GM19043 (cell line): Measurements from ENCODE around the gene HIRA.

Experiments
- ATAC-seq: cut with Tn5 transposase; IDR thresholded peaks from one replicate; pipeline ENCODE4 v1.9.1; 2021; ENCODE audit warnings: low read depth; ENCODE audit not compliant: unreplicated experiment

Gene HIRA

GRCh38 chr22:19290400-19291217 lies 140.9 kb downstream of the HIRA start:
- no peak for ATAC-seq

- no peak for ATAC-seq
Measured at GRCh38 chr22:19289475-19290161, 141.9 kb downstream of the HIRA start.

GRCh38 chr22:19287889-19288288 lies 143.6 kb downstream of the HIRA start:
- ATAC-seq, result no peak

- ATAC-seq, result no peak
Measured at GRCh38 chr22:19287076-19287707, 144.3 kb downstream of the HIRA start.

- no peak for ATAC-seq
Measured at GRCh38 chr22:19285831-19286230, 145.7 kb downstream of the HIRA start.
